Measurements from ENCODE around the gene RFTN2.
A peak's percentile ranks its signal among the peaks of the same experiment; 100 is the strongest.
"Not testable (repeated sequence)": the region's sequence is repeated elsewhere in the genome, so short reads cannot be mapped to it uniquely, and the experiment has no call there.

RFTN2 gene, protein sequence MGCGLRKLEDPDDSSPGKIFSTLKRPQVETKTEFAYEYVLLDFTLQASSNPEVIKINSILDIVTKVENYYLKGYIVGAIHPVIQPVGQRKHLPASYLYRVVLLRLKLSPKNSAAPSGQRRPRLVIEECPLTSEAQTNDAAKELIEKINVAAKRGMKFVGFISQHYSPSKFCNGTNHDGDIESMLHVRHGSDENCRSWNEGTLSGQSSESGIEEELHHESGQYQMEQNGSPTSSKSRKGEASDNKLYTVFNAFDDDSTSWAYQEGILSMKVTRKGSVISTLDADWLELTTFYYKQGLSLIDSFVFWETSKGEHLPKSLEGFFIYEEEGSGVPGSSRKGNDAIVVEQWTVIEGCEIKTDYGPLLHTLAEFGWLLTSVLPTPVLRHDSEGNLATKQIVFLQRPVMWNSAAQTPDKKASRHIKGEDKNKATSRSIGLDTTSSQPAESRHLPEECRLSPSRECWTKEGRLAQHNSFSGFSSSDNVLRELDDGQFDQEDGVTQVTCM

GRCh38 chr2:197675246-197675645, at the start of gene RFTN2:
TSS of gene RFTN2 (minus strand) at chr2:197675587. CDS start at chr2:197675458, 129 bp downstream.
- no peaks in the 10 kb centered on the region for H3K9me3 ChIP-seq (ENCODE audit: low read depth, low read length)
- peak within 1 kb of the TSS; percentile 77 for H3K4me3 ChIP-seq
- TF ChIP-seq POLR2AphosphoS5 (IDR thresholded peaks at IDR 0.05; ENCODE audit: borderline replicate concordance, low read depth, low read length) (no peak), FOXP2 (optimal IDR thresholded peaks at IDR 0.05; ENCODE audit: control extremely low read depth, extremely low read length, insufficient read depth) (no peak), EZH2 (IDR thresholded peaks at IDR 0.05) (no peak)
- H3K27ac ChIP-seq = peak within 1 kb of the TSS; percentile 90
- H3K9ac ChIP-seq (ENCODE audit: insufficient read length) = peak within 1 kb of the TSS; percentile 86
- DNase-seq (ENCODE audit: low read depth, low spot score) = no peak
- no peaks in the 10 kb centered on the region for H3K36me3 ChIP-seq (ENCODE audit: insufficient read depth, low read length)

DNA sequence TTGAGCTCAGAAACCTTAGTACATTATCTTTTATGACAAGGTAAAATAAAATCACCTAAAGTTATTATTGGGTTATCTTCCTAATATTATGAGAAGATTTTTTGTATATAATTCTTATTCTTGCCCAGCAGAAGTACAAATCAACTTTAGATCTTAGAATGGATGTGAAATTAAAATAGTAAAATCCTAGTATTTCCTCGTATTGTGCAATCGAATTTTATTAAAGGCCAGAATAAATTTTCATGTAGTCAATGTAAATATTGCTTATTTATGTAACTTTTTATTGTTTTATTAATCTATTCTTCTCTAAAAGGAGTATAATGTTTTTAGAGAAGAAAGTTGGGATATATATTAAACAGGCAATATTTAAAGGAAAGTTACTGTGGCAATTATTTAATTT, 42.5 kb upstream of the RFTN2 start:
- no peak overlapping the region for H3K9ac ChIP-seq (ENCODE audit: insufficient read length)
- no peaks in the 10 kb centered on the region for H3K9me3 ChIP-seq (ENCODE audit: low read depth, low read length)
- no peaks in the 10 kb centered on the region for H3K36me3 ChIP-seq (ENCODE audit: insufficient read depth, low read length)
- TF ChIP-seq FOXP2 (optimal IDR thresholded peaks at IDR 0.05; ENCODE audit: control extremely low read depth, extremely low read length, insufficient read depth) = no peak
- TF ChIP-seq POLR2AphosphoS5 (IDR thresholded peaks at IDR 0.05; ENCODE audit: borderline replicate concordance, low read depth, low read length) = no peak
- TF ChIP-seq EZH2 (IDR thresholded peaks at IDR 0.05) = no peak
- DNase-seq (ENCODE audit: low read depth, low spot score) = no peak
- no peak overlapping the region for H3K27ac ChIP-seq
- H3K4me3 ChIP-seq = no peak overlapping the region

DNA sequence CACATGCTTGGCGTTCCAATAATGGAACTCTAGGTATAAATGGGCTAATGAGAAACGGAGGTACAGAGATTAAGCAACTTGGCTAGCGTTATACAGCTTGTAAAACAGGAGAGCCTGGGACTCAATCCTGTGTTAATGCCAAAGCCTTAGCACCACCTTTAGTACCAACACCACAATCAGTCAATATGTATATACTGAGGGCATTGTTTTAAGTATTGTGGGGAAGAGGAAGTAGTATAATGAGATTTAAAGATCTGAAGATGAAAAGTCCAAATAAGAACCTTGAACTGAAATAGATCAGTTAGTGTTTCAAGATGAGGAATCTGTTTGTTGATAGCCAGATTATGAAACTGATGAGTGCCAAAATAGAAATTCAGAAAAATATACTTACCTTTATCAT, 37.9 kb upstream of the RFTN2 start:
- Histone ChIP-seq H3K36me3 (ENCODE audit: insufficient read depth, low read length) (peaks cover 12% of the 10 kb centered on the region; the same call in 1 of the 2 replicates), H3K4me3 (no peak overlapping the region), H3K9ac (ENCODE audit: insufficient read length) (no peak overlapping the region), H3K9me3 (ENCODE audit: low read depth, low read length) (no peaks in the 10 kb centered on the region), H3K27ac (no peak overlapping the region)
- DNase-seq (ENCODE audit: low read depth, low spot score) = no peak
- TF ChIP-seq FOXP2 (optimal IDR thresholded peaks at IDR 0.05; ENCODE audit: control extremely low read depth, extremely low read length, insufficient read depth) = no peak
- no peak for TF ChIP-seq POLR2AphosphoS5 (IDR thresholded peaks at IDR 0.05; ENCODE audit: borderline replicate concordance, low read depth, low read length)
- TF ChIP-seq EZH2 (IDR thresholded peaks at IDR 0.05) = no peak

DNA sequence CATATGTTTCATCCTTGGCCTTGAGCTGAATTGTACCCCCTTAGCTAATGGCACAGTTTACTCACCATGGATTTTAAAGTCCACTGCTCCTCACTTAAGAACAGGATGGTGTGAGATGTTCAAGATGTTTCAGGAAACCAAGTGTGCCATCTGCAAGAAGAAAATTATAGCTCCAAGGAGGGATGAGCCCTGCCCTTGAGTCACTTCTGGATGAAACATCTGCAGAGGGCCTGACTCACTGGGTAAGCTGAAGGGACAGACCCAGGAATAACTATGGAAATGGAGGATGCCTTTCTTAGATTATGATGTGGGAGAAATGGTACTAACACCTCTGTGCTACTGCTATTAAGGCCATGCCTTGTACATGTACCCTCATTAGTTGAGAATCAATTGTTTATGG, 36.2 kb upstream of the RFTN2 start:
- Histone ChIP-seq H3K9ac (ENCODE audit: insufficient read length) (no peak overlapping the region), H3K9me3 (ENCODE audit: low read depth, low read length) (no peaks in the 10 kb centered on the region), H3K4me3 (no peak overlapping the region), H3K27ac (no peak overlapping the region), H3K36me3 (ENCODE audit: insufficient read depth, low read length) (peaks cover 12% of the 10 kb centered on the region; the same call in 1 of the 2 replicates)
- DNase-seq (ENCODE audit: low read depth, low spot score) = no peak
- no peak for TF ChIP-seq FOXP2 (optimal IDR thresholded peaks at IDR 0.05; ENCODE audit: control extremely low read depth, extremely low read length, insufficient read depth)
- TF ChIP-seq POLR2AphosphoS5 (IDR thresholded peaks at IDR 0.05; ENCODE audit: borderline replicate concordance, low read depth, low read length) = no peak
- no peak for TF ChIP-seq EZH2 (IDR thresholded peaks at IDR 0.05)

GRCh38 chr2:197710424-197711042, 35.1 kb upstream of the RFTN2 start:
- no peak for DNase-seq (ENCODE audit: low read depth, low spot score)
- no peak overlapping the region for H3K9ac ChIP-seq (ENCODE audit: insufficient read length)
- H3K36me3 ChIP-seq (ENCODE audit: insufficient read depth, low read length) = peaks cover 12% of the 10 kb centered on the region; the same call in 1 of the 2 replicates
- H3K4me3 ChIP-seq = no peak overlapping the region
- no peaks in the 10 kb centered on the region for H3K9me3 ChIP-seq (ENCODE audit: low read depth, low read length)
- TF ChIP-seq POLR2AphosphoS5 (IDR thresholded peaks at IDR 0.05; ENCODE audit: borderline replicate concordance, low read depth, low read length) = no peak
- TF ChIP-seq FOXP2 (optimal IDR thresholded peaks at IDR 0.05; ENCODE audit: control extremely low read depth, extremely low read length, insufficient read depth) = no peak
- no peak for TF ChIP-seq EZH2 (IDR thresholded peaks at IDR 0.05)
- H3K27ac ChIP-seq = no peak overlapping the region

GRCh38 chr2:197709140-197709539, 33.8 kb upstream of the RFTN2 start:
- not testable (repeated sequence) for H3K4me3 ChIP-seq; DNase-seq (ENCODE audit: low read depth, low spot score); H3K9ac ChIP-seq (ENCODE audit: insufficient read length); H3K9me3 ChIP-seq (ENCODE audit: low read depth, low read length); H3K27ac ChIP-seq
- peaks cover 12% of the 10 kb centered on the region; the same call in 1 of the 2 replicates for H3K36me3 ChIP-seq (ENCODE audit: insufficient read depth, low read length)

GRCh38 chr2:197708331-197708730, 32.9 kb upstream of the RFTN2 start:
- peak overlapping the region; percentile 93 for H3K4me3 ChIP-seq
- no peak for TF ChIP-seq POLR2AphosphoS5 (IDR thresholded peaks at IDR 0.05; ENCODE audit: borderline replicate concordance, low read depth, low read length)
- H3K9me3 ChIP-seq (ENCODE audit: low read depth, low read length) = no peaks in the 10 kb centered on the region
- no peak overlapping the region for H3K27ac ChIP-seq
- peak overlapping the region; percentile 58 for H3K9ac ChIP-seq (ENCODE audit: insufficient read length)
- peaks cover 12% of the 10 kb centered on the region; the same call in 1 of the 2 replicates for H3K36me3 ChIP-seq (ENCODE audit: insufficient read depth, low read length)
- no peak for DNase-seq (ENCODE audit: low read depth, low spot score)

GRCh38 chr2:197707316-197708213, 32.2 kb upstream of the RFTN2 start:
- peak; percentile 51 for DNase-seq (ENCODE audit: low read depth, low spot score)
- H3K9ac ChIP-seq (ENCODE audit: insufficient read length) = peak overlapping the region; percentile 58
- no peak overlapping the region for H3K27ac ChIP-seq
- TF ChIP-seq FOXP2 (optimal IDR thresholded peaks at IDR 0.05; ENCODE audit: control extremely low read depth, extremely low read length, insufficient read depth) (no peak), POLR2AphosphoS5 (IDR thresholded peaks at IDR 0.05; ENCODE audit: borderline replicate concordance, low read depth, low read length) (no peak), EZH2 (IDR thresholded peaks at IDR 0.05) (no peak)
- peaks cover 12% of the 10 kb centered on the region; the same call in 1 of the 2 replicates for H3K36me3 ChIP-seq (ENCODE audit: insufficient read depth, low read length)
- H3K4me3 ChIP-seq = peak overlapping the region; percentile 93
- H3K9me3 ChIP-seq (ENCODE audit: low read depth, low read length) = no peaks in the 10 kb centered on the region
